Left colon (tissue), 2 donors: ENCODE results near the gene NT5C1A. TPM values are rescaled to one million over a fixed set of nuclear protein-coding genes. Genes with fewer than 3 reads are reported as not detected.

Experiments used
- ATAC-seq: fragments of 200-7000 bp; cut with Tn5 transposase; one replicate; pipeline ENCODE4 v1.9.1; 2020; ENCODE audit warnings: mild to moderate bottlenecking, moderate library complexity
- DNase-seq, 2 donors: peaks; one replicate each; pipeline ENCODE4 v3.0.0-alpha.2; 2020
- intact Hi-C, 2 donors: fragments of 100-400 bp; cut with DNase I in 1 of 2; cut with micrococcal nuclease in 1 of 2; formaldehyde crosslinking; loops; one replicate each; pipeline versions ENCODE4 v1.11.2 to v1.14.0; 2022; cut with DNase I, micrococcal nuclease
- total RNA-seq, 2 donors: library from RNA; stranded (reverse); fragmentation: NEBNext Ultra II Directional; extraction: Animal tissue kit (Norgen Biotek cat#: 25700); gene quantifications; one replicate each; pipeline ENCODE4 v1.2.1, GENCODE V29; 2021
- donor health status: DM: no; HTN: no; CAD: no.
- donor health status: DM: yes; HTN: yes; CAD: no.

Gene NT5C1A
- total RNA-seq, 2 donors from 2014 or later: not detected

- intact Hi-C loops: no loop called here
- ATAC-seq (peak; percentile 100), DNase-seq (peak; percentile 85 to 89)
Observed at GRCh38 chr1:39691383-39692151, 19.7 kb upstream of the NT5C1A start, which contains the start of gene HPCAL4. HPCAL4 (minus strand) TSS chr1:39691433; CDS start chr1:39684603, 6,830 bp downstream.

- intact Hi-C loops: no loop called here
- ATAC-seq: no peak
- DNase-seq: no peak
Observed at GRCh38 chr1:39690794-39691382, 19.0 kb upstream of the NT5C1A start.

GRCh38 chr1:39690225-39690624, 18.3 kb upstream of the NT5C1A start:
- intact Hi-C loops: no loop called here
- DNase-seq: no peak

GRCh38 chr1:39689635-39690034, 17.7 kb upstream of the NT5C1A start:
- intact Hi-C loops: no loop called here
- DNase-seq (no peak), ATAC-seq (no peak)

More at GRCh38 chr1:39690225-39690624, 18.3 kb upstream of the NT5C1A start:
- ATAC-seq: no peak

GRCh38 chr1:39689214-39689613, 17.3 kb upstream of the NT5C1A start:
- DNase-seq: no peak
- no peak for ATAC-seq
- intact Hi-C loops: no loop called here

- DNase-seq (no peak), ATAC-seq (no peak)
- intact Hi-C loops: no loop called here
Observed at GRCh38 chr1:39688706-39689105, 16.8 kb upstream of the NT5C1A start.

GRCh38 chr1:39687243-39687642, 15.3 kb upstream of the NT5C1A start:
- DNase-seq (no peak), ATAC-seq (no peak)
- intact Hi-C loops: no loop called here

DNA sequence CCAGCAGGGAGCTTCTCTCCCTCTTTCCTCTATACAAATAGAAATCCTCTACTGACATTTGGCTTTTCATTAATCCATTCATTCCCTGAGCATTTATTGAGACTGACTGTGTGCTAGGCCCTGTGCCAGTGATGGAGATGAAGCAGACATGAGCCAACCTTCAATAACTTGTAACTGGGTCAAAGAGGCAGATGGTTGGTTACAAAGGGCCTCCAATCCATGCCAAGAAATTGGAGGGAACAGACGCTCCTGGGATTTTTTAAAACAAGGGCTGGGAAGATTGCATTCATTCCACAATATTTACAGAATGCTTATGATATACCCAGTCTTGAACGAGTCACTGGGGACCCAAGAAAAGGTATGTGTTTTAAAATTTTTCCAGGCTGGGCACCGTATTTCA, 13.2 kb upstream of the NT5C1A start:
- ATAC-seq (no peak), DNase-seq (no peak)
- intact Hi-C loops: no loop called here

- no peak for DNase-seq
- no peak for ATAC-seq
- intact Hi-C loops: no loop called here
Observed at GRCh38 chr1:39684313-39684664, 12.4 kb upstream of the NT5C1A start.

GRCh38 chr1:39683591-39684312, 11.8 kb upstream of the NT5C1A start:
- no peak for ATAC-seq
- intact Hi-C loops: no loop called here
- peak in 1 of 2 donors; percentile 21 for DNase-seq

DNA sequence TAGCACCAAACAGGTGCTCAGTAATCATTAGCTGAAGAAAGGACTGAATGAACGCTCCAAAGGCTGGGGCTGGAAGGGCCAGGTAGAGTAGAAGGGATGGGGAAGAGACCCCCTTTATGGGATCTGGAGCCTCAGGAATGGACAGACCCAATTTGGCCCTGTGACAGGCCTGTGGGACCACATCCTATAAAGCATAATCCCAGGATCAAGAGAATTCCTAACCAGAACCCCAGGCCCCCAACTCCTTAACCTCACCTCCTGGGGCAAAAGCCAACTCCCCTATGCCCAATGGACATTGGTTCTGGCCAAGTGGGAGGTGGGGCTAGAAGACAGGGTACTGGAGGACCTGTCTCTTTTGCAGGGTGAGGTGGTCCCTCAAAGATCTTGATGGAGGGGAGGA, 10.1 kb upstream of the NT5C1A start:
- intact Hi-C loops: no loop called here
- ATAC-seq (no peak), DNase-seq (no peak)

DNA sequence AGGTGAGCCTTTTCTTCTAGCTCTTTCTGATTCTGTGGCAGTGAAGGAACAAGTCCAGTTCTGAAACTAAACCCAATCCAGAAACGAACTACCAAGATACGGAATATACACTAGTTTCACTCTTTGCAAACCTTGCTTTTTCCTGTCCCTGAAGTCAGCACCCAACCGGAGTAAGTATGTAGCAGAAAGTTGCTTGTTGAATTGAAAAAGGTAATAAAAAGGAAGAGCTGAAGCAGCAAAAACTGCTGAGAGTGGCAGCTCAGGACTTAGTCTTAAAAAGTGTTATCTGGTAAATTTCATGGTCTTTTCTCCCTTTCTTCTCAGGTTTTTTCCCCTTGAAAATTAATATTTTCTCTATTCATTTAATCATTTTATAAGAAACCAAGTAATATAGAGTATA, 9.4 kb upstream of the NT5C1A start:
- intact Hi-C loops: no loop called here
- ATAC-seq: no peak
- DNase-seq: no peak

DNA sequence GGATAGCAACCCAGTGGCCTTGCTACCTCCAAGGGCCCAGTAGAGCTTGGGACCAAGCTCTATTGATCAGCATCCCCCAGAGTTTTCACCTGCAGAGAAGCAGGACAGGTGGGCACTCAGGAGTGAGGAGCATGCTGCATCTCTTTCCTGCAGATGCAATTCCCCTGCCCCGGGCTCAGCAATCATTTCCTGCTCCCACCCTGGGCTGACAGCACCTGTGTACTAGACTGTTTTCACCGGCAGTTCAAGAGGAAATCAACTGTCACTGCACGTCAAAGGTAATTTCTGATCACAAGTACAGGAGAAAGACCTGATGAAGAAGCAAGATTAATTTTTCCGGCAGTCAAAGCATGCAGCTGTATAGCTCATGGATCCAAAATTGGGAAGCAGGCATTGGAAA, 8.8 kb upstream of the NT5C1A start:
- ATAC-seq: no peak
- intact Hi-C loops: no loop called here
- DNase-seq: no peak

- intact Hi-C loops: no loop called here
- ATAC-seq (no peak), DNase-seq (no peak)
Observed at GRCh38 chr1:39679821-39680220, 7.9 kb upstream of the NT5C1A start.

DNA sequence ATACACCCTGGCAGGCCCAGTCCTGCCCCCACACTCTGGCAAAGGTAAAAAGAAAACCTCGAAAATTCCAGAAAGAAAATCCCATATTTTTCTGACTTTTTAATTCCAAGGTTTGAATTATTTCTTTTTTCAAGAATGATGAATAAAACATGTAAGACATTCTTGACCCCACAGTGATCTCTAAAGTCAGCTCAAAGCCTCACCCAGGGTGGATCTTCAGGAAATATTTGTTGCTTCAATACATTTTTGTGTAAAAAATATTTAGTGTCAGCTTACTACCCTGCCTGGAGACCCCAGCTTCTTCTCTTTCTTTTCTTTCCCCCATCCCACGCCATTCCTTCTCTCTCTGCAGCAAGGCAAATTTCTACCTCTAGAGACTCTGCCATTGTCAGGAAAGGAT, 7.0 kb upstream of the NT5C1A start:
- intact Hi-C loops: no loop called here
- DNase-seq (no peak), ATAC-seq (no peak)

- ATAC-seq (no peak), DNase-seq (no peak)
- intact Hi-C loops: no loop called here
Observed at GRCh38 chr1:39677645-39678044, 5.7 kb upstream of the NT5C1A start.

DNA sequence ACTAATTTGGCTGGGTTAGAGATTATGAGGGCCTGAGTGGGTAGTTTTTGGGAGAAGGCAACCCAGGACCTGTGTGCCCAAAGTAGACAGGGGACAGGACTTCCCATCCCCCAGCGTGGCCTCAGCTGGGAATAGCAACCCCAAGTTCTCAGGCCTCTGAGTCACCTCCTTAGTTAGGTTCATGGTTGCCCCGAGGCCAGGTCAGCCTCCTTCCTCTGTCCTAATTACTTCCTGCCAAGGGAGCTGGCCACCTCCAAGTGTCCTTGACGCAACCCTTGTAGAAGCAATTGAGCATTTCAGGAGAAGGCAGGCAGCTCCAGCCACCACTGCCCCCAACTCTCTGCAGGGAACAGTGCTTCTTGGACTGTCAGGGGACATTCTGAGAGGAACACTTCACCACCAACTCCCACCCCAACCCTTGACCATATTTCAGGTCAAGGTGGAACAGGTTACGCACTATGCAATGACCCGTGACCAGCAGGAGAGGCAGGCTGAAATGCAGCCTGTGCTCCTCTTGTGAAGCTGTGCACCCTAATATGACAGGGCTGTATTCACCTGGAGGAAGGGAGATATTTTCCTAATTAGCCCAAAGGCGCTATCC, 5.1 kb upstream of the NT5C1A start:
- no peak for ATAC-seq
- intact Hi-C loops: no loop called here

GRCh38 chr1:39675220-39675619, 3.3 kb upstream of the NT5C1A start:
- intact Hi-C loops: no loop called here
- no peak for ATAC-seq
- no peak for DNase-seq

More for the DNA sequence above, 5.1 kb upstream of the NT5C1A start:
- DNase-seq: no peak

DNA sequence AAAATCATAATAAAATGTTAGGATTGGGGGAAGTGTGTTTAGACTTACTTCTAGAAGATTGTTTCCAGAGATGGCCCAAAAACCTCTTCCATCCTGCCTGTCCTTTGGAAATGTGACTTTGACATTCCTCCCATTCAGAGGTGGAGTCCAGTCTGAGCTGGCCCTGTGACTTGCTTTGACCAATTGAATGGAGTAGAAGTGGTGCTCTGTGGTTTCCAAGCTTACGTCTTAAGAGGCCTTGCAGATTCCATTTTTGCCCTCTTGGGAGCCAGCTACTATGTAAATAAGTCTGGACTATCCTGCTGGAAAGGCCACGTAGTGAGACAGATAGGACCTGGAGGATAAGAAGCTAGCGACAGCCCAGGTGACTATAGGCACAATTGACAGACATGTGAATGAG, 1.3 kb upstream of the NT5C1A start:
- DNase-seq: no peak
- intact Hi-C loops: no loop called here
- no peak for ATAC-seq

GRCh38 chr1:39672551-39672947, 642 bp upstream of the NT5C1A start:
- peak; percentile 33 for ATAC-seq
- intact Hi-C loops: no loop called here
- DNase-seq: peak in 1 of 2 donors; percentile 33
